Cardiac fibroblast (primary cell): ENCODE measurements around the gene ACTR3C.

ENCODE experiments used
- DNase-seq, 2 donors: peaks; one replicate each; pipeline versions ENCODE4 v3.0.0 to v3.0.0-alpha.2; 2010; ENCODE audit warnings: low read depth in 2 of 2
- H3K4me3 ChIP-seq, 2 donors: replicated peaks in 1 of 2; 1 replicate in 1 of 2; 2 replicates in 1 of 2; pipeline ENCODE4 v1.5.1; 2011; ENCODE audit warnings: low read depth in 2 of 2, low read length in 2 of 2, mild to moderate bottlenecking in 2 of 2, moderate library complexity in 1 of 2
- CTCF ChIP-seq: IDR thresholded peaks from one replicate; pipeline ENCODE4 v1.5.1; 2011; ENCODE audit warnings: low read depth, mild to moderate bottlenecking, low read length, inconsistent platforms

The ACTR3C gene

DNA sequence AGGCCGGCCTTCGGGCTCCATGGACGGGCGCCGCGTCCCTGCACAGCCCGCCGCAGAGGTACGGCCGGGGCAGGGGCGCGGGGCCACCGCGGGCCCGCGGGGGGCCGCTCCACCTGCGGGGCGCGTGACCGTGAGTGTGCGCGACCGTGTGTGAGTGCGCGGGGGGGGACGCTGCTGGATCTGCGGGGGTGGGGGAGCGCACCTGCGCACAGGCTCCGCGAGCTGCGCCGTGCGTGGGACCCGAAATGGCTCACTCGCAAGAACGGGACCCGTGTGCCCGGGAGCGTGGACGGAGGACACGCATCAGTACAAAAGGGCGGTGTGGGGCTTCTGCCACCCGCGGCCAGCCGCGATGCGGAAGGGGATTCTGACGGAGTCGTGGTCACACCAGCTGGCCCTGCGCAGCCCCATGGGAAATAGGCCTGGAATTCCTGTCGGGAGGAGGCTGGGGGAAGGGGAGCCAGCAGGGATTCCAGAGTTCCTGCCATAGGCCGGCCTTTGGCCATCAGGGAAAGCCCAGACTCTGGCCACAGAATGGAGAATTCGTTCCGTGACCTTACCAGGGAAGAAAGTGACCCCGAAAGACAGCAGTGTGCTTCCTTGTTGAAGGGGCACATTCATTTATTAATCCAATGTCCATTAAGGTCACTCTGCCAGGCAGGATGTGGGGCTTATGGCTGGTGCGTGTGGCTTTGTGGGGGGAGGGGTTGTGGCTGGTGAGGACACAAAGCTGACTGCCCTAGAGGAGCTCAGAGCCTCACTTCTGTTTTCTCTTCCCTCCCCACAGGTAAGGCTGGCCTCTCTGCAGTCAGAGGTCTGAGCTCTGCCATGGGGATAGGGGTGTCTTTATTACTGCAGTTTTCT, 45.8 kb upstream of the ACTR3C start:
- no peak for TF ChIP-seq CTCF
- DNase-seq, result peak; percentile 58 to 69
- peak overlapping the region; percentile 89 to 94 for H3K4me3 ChIP-seq

- H3K4me3 ChIP-seq, result peak within 1 kb of the TSS; percentile 89 to 94
- peak; percentile 79 to 88 for DNase-seq
- TF ChIP-seq CTCF, result no peak
Observed at GRCh38 chr7:150368096-150368883, 44.9 kb upstream of the ACTR3C start, which contains the start of gene REPIN1. Gene REPIN1 (plus strand): TSS chr7:150368822. CDS start chr7:150369712, 890 bp downstream.

DNA sequence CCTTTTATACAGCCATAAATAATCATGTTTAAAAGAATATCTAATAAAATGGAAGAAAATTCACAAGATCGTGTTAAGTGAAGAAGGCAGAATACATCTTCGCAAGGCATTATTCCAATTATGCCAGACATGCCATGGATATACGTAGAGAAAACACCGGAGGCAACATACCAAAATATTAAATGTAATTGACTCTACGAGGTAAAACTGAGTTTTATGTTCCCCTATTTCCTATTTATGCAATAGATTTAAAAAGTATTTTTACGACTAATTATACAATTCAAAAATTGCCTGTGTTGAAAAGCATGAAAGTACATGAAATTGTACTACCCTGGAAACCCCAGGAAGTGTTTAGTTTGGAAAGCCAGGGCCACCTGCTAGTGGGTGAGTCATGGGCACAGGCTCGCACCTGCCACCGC, 44.3 kb upstream of the ACTR3C start:
- no peak for TF ChIP-seq CTCF
- H3K4me3 ChIP-seq, result peak overlapping the region; percentile 89 to 94
- DNase-seq, result no peak

DNA sequence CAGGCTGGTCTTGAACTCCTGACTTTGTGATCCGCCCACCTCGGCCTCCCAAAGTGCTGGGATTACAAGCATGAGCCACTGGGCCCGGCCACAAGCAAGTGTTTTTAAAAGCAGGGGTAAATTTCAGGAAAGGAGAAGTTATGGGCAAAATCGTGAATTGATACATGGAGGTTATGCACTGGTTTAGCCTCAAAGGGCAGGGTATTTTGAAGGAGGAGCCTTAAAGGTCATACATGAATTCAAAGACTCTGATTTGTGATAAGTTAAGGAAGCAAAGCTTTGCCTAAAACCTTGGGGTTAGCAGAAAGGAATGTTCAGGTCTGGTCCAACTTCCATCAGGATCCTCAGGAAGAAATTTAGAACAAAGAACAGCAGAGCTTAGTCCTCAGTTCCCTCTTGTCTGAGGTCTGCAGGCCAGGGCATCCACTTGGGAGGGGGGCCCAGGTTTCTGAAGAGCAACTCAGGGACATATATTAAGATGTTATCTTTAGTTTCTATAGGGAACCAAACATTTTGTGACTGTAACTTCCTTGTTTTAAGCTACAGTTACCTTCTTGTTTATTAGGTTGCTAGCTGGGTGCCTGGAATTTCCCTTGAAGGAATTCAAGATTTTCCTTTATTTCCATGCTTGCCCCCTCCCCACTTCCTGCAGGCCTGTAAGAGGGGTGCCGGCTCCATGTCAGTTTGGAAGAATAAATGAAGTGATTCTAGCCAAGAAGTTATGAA, 42.5 kb upstream of the ACTR3C start:
- no peak for TF ChIP-seq CTCF
- DNase-seq, result no peak
- H3K4me3 ChIP-seq, result no peak overlapping the region

DNA sequence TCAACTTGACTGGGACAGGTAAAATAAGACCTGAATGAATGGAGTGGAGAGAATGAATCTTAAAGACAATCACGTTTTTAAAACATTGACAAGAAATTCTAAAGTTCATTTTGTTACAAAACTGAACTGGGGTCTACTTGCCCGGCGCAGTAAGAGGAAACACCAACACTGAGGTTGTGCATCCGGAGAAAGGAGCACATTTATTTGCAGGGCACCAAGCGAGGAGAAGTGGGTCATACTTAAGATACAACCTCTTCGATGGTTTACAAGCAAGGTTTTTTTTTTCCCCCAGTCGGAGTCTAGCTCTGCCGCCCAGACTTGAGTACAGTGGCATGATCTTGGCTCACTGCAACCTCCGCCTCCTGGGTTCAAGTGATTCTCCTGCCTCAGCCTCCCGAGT, 41.8 kb upstream of the ACTR3C start:
- DNase-seq, result no peak
- no peak for TF ChIP-seq CTCF
- no peak overlapping the region for H3K4me3 ChIP-seq

DNA sequence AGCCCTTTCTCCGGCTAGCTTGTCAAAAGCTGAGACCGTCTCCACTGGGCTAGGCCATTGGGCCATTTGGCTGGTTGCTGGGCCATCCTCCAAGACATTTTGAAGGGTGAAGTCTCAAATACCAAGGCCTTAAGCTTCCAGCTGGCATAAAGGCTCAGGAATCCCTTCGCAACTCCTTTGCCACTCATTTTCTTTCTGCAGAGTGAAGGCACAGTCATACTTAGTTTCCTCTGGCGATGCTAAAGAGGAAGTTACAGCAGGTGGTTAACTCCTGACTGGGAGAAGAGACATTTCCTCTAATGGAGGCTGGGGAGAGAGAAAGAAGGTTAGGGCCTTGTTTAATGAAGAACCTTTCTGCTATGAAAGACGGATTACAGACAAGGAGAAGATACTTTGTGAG, 40.5 kb upstream of the ACTR3C start:
- no peak for TF ChIP-seq CTCF
- no peak for DNase-seq
- H3K4me3 ChIP-seq, result no peak overlapping the region
